ENCODE data around the gene LRRC52.

The LRRC52 gene

DNA sequence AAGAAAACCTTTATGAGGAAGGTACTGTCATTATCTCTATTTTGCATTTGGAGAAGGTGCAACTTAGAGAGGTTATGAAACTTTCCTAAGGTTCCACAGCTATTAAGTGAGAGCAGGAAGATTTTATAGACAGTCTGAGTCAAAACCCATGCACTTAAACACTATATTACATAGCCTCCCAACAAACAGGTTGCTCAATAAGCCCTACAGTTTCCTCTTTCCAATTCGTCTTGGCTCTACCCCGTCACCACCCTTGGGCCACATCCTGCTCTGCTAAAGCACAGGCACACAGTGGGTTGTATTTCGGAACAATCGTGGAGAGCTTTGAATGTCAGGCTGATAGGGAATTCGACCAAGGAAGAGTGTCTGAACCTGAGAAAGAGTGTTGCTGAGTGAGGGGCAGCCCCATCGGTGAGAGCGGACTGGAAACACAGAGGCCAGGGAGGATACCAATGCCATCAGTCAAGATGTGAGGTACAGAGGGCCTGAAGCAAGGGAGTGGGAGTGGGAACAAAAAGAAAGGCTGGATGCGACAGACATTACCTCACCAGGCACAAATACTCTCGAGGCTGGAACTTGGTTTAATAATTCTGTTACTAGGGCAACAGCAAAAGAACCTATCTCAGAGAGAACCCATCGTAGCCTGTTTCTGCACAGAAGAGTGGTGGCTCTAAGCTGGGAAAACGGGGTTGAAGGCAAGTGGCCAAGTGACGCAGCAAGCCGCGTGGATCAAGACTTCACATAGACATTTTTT, 6.3 kb upstream of the LRRC52 start:
- FAIRE-seq, result no peak
- no peak for DNase-seq (ENCODE audit: low spot score)

DNA sequence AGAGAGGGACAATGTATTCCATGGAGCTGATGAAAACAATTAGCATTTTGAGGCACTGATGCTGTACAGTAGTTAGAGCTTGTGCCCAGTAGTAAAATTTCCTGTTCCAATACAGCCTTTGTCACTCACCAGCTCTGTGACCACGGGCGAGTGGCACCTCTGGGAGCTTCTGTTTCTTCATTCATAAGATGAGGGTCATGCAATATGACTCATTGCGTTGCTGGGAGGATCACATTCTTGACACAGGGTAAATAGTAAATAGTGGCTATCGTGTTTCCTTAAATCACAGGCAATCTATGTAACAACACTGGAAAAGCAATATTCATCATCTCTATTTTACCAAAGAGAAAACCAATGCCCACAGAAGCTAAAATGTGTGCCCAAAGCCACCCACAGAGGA, 4.5 kb upstream of the LRRC52 start:
- FAIRE-seq, result no peak
- DNase-seq (ENCODE audit: low spot score), result peak; percentile 21

DNA sequence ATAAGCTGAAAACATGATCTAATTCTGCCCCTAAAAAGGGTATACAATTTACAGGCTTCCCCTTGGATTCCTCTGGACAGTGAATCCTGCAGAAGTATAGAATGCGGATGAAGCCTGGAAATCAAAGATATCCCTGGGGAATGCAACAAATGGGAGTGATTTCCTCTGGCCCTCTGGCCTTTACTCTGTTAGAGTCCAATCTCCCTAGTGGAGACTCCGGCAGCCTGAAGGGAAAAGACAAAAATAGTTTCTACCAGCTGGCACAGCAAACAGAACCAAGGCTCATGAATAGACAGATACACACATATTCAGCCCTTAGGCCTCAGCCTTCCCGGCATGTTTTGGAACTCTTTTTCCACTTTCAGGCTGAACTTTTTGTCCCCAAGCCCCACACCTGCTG, 3.9 kb upstream of the LRRC52 start:
- DNase-seq (ENCODE audit: low spot score) (no peak), FAIRE-seq (no peak)

DNA sequence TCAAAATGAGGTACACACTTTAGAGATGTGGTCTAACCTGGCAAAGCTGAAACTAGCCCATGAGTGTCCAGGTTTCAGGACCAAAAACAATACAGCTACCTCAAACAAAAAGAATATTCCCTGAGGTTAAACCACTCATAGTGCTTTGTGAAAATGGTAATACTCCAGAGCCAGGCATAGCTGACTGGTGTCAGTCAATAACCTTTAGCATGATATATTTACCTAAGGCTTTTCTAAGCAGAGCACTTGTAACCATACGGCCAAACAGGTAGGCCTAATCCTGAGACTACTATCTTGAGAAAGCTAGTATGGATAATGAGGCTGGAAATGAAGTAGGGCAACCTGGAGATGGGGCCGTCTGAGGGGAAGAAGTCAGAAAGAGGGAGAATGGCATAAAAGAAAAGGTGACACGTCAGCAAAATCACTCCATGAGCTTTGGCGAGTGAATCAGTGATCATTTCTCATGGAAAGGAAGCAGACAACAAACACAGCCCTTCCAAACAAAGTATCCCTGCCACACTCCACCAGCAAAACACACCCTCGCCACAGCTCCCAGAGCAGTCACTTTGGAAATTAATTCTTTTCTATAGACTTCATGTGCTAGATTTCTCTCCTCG, 1.7 kb upstream of the LRRC52 start:
- FAIRE-seq (no peak), DNase-seq (ENCODE audit: low spot score) (no peak)

DNA sequence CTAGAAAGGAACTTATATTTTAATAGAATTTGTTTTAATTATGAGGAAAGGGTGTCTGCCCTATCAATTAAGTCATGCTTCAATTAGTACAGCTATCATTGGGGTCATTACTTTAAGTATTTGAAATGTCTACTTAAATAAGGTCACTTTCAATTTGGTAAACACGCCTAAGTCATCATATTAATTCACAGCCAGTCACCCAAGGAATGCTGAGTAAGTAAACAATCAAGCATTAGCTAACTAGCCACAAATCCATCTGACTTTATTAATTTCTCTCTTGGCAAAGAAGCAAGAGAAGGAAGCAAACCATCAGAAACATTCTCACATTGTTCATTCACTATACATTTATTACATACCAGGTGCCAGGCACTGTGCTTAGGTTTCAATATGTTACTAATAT, 1.2 kb upstream of the LRRC52 start:
- FAIRE-seq (no peak), DNase-seq (ENCODE audit: low spot score) (no peak)

DNA sequence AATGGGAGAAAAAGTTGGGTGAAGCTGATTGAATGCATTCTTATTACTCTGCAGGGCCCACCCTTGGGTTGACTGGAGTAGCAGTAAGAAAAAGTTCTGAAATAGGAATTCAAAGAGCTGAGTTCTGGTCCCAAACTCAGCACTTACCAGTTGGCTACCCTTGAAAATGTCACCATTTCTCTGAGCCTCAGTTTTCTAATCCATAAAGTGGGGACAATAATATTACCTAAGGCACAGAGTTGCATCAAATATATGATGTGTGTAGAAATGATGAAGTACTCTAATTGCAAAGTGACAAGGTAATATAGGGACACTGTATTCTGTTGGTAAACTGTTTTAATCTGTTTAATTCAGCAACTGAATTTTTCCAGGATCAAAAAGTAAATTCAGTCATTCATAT, 1.2 kb downstream of the LRRC52 start:
- DNase-seq (ENCODE audit: low spot score) (no peak), FAIRE-seq (no peak)

DNA sequence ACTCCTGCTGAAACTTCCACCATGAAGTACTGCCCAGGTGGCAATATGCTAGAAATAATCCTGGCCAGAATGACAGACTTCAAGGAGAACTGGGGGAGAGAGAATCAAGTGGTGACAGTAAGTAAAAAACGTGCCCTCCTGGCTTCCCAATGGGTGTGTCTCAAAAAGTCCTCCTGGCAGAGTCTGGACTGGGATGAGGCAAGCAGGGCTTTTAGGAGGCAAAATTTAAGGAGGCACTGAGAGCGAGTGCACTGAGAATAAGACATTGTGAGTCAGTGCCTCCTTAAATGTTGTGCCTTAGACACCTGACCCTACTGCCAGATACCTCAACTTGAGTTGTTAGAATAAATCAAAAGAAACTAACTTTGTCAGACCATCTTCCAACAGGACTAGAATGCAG, 2.2 kb downstream of the LRRC52 start:
- DNase-seq (ENCODE audit: low spot score) (no peak), FAIRE-seq (no peak)

DNA sequence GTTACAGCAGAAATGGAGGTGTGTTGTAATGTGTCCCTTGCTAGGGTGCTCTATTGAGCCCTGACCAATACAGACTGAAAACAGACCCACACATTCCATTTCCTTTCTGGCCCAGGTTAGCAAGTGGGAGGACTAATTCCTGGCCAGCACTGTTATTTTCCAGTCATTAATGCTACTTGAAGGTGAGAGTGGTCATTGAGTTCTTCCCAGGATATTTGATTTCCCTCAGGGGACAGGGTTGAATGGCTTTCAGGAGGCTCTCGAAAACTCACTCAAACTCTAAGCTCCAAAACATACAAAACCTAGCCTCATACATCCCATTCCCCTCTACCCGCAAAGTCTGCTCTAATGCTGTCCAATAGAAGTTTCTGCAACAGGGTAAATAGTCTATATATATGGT, 6.2 kb downstream of the LRRC52 start:
- no peak for DNase-seq (ENCODE audit: low spot score)

DNA sequence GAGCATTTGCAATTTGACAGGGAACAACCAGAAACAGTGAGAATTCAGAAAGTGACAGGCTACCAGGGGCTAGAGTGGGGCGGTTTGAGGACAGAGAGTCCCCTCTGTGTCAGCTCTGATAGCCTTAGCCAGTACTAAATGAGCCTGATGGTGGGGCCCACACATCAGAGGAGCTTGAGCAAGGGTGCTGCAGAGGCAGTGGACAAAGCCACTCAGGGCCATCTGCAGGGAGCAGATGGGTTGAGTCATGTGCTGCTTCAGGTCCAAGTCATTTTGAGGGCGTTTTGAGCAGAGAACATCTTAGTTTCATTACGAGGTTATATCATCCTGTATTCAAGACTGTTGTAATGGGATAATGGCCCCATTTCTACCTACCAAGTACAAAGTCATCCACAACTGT, 7.7 kb downstream of the LRRC52 start:
- DNase-seq (ENCODE audit: low spot score) (no peak), FAIRE-seq (no peak)

More for the DNA sequence above, 6.2 kb downstream of the LRRC52 start:
- no peak for FAIRE-seq

DNA sequence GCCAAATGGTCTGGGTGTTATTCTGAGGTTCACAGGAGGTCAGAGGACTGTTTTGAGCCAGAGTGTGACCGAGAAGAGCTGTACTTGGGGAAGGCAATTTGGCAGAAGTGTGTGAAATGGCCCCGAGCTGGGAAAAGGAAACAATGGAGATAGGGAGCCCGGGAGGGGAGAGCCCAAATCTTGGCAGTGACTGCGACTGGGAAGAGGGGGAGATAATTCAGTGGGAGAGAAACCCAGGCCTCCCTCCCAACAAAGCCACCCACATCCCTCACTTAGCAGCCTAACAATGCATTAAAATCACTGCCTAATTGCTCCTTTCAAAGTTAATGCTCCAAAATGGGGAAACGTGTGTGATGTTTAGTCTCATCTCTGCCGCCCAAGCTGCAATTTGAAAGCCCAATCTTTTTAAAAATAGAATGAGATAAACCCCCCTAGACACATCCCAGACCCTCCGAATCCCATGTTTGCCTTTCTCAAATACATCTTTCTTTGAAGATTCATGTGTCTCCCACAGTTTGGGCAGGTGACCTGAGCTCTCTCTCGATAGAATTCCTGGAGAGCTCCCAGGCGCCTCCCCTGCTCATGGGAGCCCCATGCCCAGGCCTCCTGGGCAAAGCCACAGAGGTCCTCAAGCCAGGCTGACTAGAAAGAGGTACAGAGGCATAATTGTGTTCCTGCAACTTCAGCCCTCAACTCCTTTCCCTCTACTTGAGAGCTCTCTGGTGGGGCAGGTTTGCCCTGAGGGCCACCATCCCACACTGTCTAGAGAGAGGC, 17.3 kb downstream of the LRRC52 start:
- FAIRE-seq, result no peak
- no peak for DNase-seq (ENCODE audit: low spot score)

DNA sequence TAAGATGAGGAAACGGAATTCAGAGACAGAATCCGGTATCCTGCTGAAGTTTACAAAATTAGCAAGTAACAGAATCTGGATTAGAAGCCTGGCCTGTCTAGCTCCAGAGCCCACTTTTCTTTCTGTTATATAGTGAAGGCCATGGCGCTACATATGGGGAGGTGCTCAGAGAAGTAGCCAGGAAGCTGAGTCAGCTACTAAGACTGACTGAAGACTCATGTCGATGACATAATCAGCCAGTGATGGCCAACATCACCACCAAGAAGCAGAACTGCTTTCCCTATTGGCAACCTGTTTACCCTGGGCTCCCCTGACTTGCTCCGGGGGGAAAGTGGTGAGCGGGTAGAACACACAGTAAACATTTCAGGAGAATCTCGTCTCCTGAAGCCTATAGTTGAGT, 18.8 kb downstream of the LRRC52 start:
- peak; percentile 14 for DNase-seq (ENCODE audit: low spot score)
- FAIRE-seq, result no peak

DNA sequence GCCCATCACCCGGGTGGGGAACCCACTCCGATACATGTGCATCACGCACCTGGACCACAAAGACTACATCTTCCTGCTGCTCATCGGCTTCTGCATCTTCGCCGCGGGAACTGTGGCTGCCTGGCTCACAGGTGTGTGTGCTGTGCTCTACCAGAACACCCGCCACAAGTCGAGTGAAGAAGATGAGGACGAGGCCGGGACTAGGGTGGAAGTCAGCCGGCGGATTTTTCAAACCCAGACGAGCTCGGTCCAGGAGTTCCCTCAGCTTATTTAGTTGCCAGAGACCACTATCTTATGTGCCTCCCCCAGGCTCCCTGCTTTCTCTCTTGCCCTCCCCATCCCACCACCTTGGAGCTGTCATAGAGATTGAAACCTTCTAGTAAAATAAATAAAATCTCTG, 19.8 kb downstream of the LRRC52 start:
- FAIRE-seq (no peak), DNase-seq (ENCODE audit: low spot score) (no peak)

DNA sequence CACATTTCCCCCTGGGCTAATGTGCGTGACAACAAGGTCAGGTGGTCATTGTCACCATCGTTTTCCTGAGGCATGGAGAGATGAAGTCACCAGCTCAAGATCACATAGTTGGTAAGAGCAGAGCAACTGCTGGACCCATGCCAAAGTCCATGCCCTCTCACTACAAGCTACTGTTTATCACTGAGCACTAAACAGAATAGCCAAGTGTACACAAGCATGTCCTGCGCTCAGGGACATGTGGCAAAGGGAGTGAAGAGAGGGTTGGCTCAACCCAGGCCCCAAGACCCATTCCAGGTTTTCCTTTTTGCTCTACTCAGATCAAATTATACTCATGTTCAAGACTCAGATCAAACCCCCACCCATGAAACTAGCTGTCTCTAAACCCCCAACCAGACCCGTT, 20.8 kb downstream of the LRRC52 start:
- DNase-seq (ENCODE audit: low spot score), result no peak

DNA sequence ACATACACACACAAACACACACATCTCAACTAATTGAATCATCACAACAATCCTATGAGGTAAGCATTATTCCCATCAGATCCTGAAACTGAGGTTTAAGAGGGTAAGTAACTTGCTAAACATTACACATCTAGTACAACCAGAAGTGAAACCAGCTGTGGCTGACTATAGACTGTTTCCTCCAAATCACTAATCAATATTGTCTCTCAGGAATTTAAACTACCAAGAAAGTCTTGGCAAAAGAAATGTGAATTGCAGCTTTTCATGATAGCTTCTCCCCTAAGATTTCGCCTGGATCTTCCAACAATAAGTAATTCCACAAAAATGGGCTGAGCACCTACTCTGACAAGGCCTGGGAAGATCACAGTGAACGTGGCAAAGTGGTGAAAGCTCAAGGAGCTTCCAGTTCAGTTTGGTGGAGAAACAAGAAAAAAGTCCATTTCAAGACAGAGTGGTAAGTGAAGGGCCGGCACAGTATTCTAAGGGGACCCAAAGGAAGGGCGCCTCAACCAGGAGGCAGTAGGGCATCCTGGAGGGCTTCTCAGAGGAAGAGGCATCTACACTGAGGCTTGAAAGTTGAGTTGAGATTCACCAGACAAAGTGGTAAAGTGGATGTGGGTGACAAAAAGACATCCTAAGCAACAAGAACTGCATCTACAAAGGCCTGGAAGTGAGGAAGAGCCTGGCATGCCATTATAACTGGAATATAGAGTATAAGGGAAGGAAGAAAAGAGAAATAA, 22.1 kb downstream of the LRRC52 start:
- FAIRE-seq (no peak), DNase-seq (ENCODE audit: low spot score) (no peak)

More for the DNA sequence above, 20.8 kb downstream of the LRRC52 start:
- FAIRE-seq, result no peak

DNA sequence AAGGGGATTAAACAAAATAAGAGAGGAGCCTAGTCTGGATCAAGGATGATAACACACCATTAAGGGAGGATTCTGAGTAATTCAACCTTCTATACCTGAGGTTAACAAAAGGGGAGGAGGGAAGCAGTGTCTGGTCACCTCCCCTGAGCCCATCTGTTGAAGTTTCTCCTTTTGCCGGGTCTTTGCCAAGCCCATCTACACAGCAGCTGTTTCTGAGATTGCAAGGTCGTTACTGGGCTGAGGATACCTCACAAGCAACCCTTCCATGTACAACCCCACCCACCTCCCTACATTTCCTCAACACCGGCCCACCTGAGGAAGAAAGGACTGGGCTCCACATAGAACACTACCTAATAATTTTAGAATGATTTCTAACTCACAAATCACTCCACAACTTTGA, 26.3 kb downstream of the LRRC52 start:
- DNase-seq (ENCODE audit: low spot score) (no peak), FAIRE-seq (no peak)

DNA sequence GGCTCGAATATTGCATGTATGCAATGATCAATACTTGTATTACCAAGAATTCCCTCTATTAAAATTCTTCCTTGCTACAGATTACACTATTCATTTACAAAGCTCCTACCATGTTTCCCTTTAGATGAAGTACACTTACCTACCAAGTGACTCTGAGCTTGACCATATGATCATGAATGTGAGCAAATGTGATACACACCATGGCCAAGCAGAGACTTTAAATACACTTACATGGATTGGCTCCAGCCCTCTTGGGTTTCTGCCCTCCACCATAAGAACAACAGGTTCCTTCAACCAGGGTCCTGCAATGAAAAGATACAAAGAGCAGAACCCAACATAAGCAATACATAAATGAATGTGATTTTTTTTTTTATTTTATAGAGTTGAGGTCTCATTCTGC, 30.0 kb downstream of the LRRC52 start:
- FAIRE-seq, result no peak
- DNase-seq (ENCODE audit: low spot score), result no peak

DNA sequence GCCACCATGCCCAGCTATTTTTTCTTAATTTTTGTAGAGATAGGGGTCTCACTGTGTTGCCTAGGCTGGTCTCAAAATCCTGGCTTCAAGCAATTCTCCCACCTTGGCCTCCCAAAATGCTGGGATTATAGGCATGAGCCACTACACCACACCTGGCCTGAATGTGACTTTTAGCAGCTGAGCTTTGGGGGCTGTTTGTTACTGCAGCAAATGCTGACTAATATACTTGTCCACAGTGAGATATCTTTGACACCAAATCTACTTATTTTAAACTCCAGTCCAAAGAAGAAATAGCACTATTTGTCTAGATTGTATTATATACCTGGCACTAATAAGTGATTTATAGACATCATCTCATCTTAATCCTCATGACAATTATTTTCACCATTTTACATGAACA, 30.5 kb downstream of the LRRC52 start:
- no peak for DNase-seq (ENCODE audit: low spot score)
- FAIRE-seq, result no peak

DNA sequence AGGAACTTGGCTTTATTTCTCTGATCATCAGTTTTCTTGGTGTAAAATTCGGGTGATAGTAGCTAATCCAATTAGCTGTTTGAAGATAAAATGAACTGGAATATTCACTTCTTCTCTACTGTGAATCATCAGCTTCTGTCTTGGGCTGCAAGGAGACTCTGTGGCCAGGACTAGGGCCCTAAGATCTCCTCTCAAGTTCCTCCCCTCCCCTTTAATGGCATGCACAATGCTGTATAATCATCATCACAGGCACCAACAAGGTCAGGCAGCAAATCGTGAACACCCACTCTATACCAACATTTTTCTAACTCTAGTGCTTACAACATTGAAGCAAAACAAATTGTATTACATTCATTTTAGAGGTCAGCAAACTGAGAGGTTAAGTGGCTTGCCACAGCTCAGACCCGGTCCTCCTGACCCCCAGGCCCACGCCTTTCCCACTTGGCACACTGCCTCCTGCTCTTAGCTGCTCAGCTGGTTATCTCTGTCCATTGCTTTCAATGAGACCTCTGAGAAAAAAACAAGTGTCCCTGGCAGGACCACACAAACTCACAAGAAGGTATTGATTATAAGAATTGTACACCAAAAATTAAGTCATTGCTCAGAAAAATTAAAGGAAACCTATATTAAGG, 31.8 kb downstream of the LRRC52 start:
- DNase-seq (ENCODE audit: low spot score) (no peak), FAIRE-seq (no peak)

DNA sequence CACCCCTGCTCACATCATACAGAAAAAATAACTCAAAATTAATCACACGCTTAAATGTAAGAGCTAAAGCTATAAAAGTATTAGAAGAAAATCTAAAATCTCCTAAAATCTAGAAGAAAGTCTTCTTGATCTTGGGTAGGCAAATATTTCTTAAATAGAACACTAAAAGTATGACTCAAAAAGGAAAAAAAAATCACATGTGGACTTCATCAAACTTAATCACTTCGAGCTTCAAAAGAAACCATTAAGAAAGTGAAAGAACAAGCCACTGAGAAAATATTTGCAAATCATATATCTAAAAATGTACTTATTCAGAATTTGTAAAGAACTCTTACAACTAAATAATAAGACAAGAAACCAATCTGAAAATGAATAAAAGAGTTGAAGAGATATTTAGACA, 32.7 kb downstream of the LRRC52 start:
- DNase-seq (ENCODE audit: low spot score) (no peak), FAIRE-seq (no peak)

DNA sequence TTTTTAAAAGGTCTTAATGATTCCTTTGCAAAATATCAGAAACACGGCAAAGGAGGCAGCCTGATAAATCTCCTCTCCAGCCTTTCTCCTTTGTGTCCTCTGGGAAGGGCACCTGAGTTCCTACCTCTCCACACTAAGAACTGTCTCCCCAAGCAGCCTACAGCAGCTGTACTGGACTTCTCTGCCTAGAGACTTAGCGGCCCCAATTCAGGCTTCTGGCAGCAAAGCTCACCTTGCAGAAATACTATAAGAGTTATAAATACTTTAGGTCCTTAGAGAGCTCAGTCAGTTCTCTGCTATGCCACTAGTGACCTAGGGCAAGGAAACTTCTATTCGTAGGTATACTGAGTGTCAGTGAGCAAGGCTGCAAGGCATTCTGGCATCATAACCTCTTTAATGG, 33.9 kb downstream of the LRRC52 start:
- FAIRE-seq, result no peak
- no peak for DNase-seq (ENCODE audit: low spot score)

Measured in urothelium cell line (cell line).